HepG2 (cell line): Measurements from ENCODE around the gene MAP1LC3B.

ENCODE experiments used
- FOXA1 ChIP-seq, 2 experiments: fragments of 450-650 bp in 1 of 2; sonication (generic) in 1 of 2; formaldehyde crosslinking in 1 of 2; IDR thresholded peaks; 2 replicates each; pipeline versions ENCODE4 v1.4.0 to v1.6.1; 2016 to 2020; ENCODE audit warnings: missing genetic modification reagents in 1 of 2
- HDAC6 ChIP-seq: fragments of 200-600 bp; sonication (generic); IDR thresholded peaks from 2 replicates; pipeline ENCODE4 v1.7.0; 2017; ENCODE audit warnings: mild to moderate bottlenecking, antibody characterized with exemption, low read length, low read depth
- HNF4G ChIP-seq, 2 experiments: sonication (generic) in 1 of 2; formaldehyde crosslinking in 1 of 2; IDR thresholded peaks; 2 replicates each; pipeline versions ENCODE4 v1.4.0 to v1.6.1; 2011 to 2020; ENCODE audit warnings: borderline replicate concordance in 2 of 2, low read depth in 2 of 2, mild to moderate bottlenecking in 2 of 2, low read length in 1 of 2, missing genetic modification reagents in 1 of 2, moderate library complexity in 1 of 2
- MAZ ChIP-seq, 2 experiments: sonication (generic) in 1 of 2; formaldehyde crosslinking in 1 of 2; IDR thresholded peaks; 2 replicates each; pipeline versions ENCODE4 v1.5.0 to v1.6.1; 2012 to 2020; ENCODE audit warnings: low read depth in 2 of 2, mild to moderate bottlenecking in 2 of 2, borderline replicate concordance in 1 of 2, improper control_type of control experiment in 1 of 2, low read length in 1 of 2, missing genetic modification reagents in 1 of 2, moderate library complexity in 1 of 2
- NFYB ChIP-seq: sonication (generic); formaldehyde crosslinking; IDR thresholded peaks from 2 replicates; pipeline ENCODE4 v1.4.0; 2020; ENCODE audit warnings: missing genetic modification reagents
- POLR2A ChIP-seq, 2 experiments: IDR thresholded peaks; 2 replicates each; pipeline ENCODE4 v1.6.1; 2011; ENCODE audit warnings: low read depth in 2 of 2, low read length in 2 of 2, mild to moderate bottlenecking in 1 of 2, moderate library complexity in 1 of 2; ENCODE audit not compliant: insufficient read depth in 1 of 2
- PRPF4 ChIP-seq: fragments of 200-400 bp; formaldehyde crosslinking; IDR thresholded peaks from 2 replicates; pipeline ENCODE4 v1.6.1; 2016; ENCODE audit warnings: low read length, low read depth; ENCODE audit not compliant: poor library complexity, severe bottlenecking
- RELA ChIP-seq: sonication (generic); formaldehyde crosslinking; IDR thresholded peaks from 2 replicates; pipeline ENCODE4 v1.4.0; 2020; ENCODE audit warnings: missing genetic modification reagents
- SP4 ChIP-seq: sonication (generic); formaldehyde crosslinking; IDR thresholded peaks from 2 replicates; pipeline ENCODE4 v1.8.1; 2023; ENCODE audit warnings: mild to moderate bottlenecking, missing genetic modification reagents
- SRSF4 ChIP-seq: fragments of 200-400 bp; formaldehyde crosslinking; IDR thresholded peaks from one replicate; pipeline ENCODE4 v1.6.1; 2018; ENCODE audit warnings: mild to moderate bottlenecking, low read depth, low read length, moderate library complexity; ENCODE audit not compliant: poor library complexity, severe bottlenecking
- USF2 ChIP-seq, 2 experiments: sonication (generic) in 1 of 2; formaldehyde crosslinking in 1 of 2; IDR thresholded peaks; 2 replicates each; pipeline versions ENCODE4 v1.5.1 to v1.6.1; 2011 to 2020; ENCODE audit warnings: borderline replicate concordance in 1 of 2, low read depth in 1 of 2, low read length in 1 of 2, mild to moderate bottlenecking in 1 of 2, missing genetic modification reagents in 1 of 2, moderate library complexity in 1 of 2
- ZNF234 ChIP-seq: sonication (generic); formaldehyde crosslinking; conservative IDR thresholded peaks from 2 replicates; pipeline ENCODE4 v1.5.1; 2020; ENCODE audit warnings: mild to moderate bottlenecking, missing genetic modification reagents
- ZNF713 ChIP-seq: sonication (generic); formaldehyde crosslinking; IDR thresholded peaks from 2 replicates; pipeline ENCODE4 v1.4.0; 2020; ENCODE audit warnings: mild to moderate bottlenecking, missing genetic modification reagents
- TF ChIP-seq, protein P1 (sequence below): sonication (generic); formaldehyde crosslinking; IDR thresholded peaks from 2 replicates; pipeline ENCODE4 v1.5.0; 2020; ENCODE audit warnings: mild to moderate bottlenecking, missing genetic modification reagents, moderate library complexity

DNA sequence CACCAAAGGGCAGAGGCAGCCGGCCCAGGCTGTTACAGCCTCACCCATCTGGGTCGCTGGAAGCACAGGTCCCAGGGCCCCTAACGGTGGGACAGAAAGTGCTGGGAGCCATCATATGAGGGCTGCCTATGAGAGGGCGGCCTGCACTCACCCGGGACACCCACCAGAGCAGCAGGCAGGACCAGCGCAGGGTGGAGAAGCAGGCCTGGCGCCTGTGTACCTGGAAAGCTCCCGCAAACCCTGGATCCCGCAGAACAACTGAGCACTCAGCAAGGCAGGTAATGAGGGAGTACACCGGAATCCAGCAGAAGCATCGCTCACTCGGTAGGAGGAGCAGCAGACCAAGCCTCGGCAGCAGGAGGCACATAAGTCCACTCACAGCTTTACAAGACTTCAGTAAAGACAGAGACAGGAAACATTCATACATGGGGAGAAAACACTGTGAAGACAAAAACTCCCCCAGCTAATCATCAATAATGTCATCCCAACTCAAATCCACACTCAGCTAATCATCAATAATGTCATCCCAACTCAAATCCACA is 43.4 kb upstream of the MAP1LC3B start:
- no peak for TF ChIP-seq PRPF4
- no peak for TF ChIP-seq MAZ (IDR thresholded peaks at IDR 0.05; ENCODE audit: borderline replicate concordance, low read depth, low read length)
- no peak for TF ChIP-seq MAZ (CRISPR knock-in tag; IDR thresholded peaks at IDR 0.05; ENCODE audit: low read depth)
- TF ChIP-seq NFYB (CRISPR knock-in tag), result no peak
- TF ChIP-seq USF2 (IDR thresholded peaks at IDR 0.05; ENCODE audit: low read depth, low read length), result no peak
- TF ChIP-seq USF2 (CRISPR knock-in tag; IDR thresholded peaks at IDR 0.05; ENCODE audit: borderline replicate concordance), result no peak
- no peak for TF ChIP-seq SRSF4
- no peak for TF ChIP-seq RELA (CRISPR knock-in tag)
- TF ChIP-seq HNF4G (IDR thresholded peaks at IDR 0.05; ENCODE audit: borderline replicate concordance, low read depth, low read length), result no peak
- TF ChIP-seq HNF4G (CRISPR knock-in tag; IDR thresholded peaks at IDR 0.05; ENCODE audit: borderline replicate concordance, low read depth), result no peak
- TF ChIP-seq POLR2A (IDR thresholded peaks at IDR 0.05; ENCODE audit: insufficient read depth in 1 of 2, low read depth in 2 of 2, low read length in 2 of 2), result no peak
- no peak for TF ChIP-seq HDAC6
- no peak for TF ChIP-seq ZNF234 (CRISPR knock-in tag)
- no peak for TF ChIP-seq FOXA1 (IDR thresholded peaks at IDR 0.05)
- TF ChIP-seq FOXA1 (CRISPR knock-in tag; IDR thresholded peaks at IDR 0.05), result no peak
- no peak for TF ChIP-seq SP4 (CRISPR knock-in tag)
- TF ChIP-seq, protein P1, sequence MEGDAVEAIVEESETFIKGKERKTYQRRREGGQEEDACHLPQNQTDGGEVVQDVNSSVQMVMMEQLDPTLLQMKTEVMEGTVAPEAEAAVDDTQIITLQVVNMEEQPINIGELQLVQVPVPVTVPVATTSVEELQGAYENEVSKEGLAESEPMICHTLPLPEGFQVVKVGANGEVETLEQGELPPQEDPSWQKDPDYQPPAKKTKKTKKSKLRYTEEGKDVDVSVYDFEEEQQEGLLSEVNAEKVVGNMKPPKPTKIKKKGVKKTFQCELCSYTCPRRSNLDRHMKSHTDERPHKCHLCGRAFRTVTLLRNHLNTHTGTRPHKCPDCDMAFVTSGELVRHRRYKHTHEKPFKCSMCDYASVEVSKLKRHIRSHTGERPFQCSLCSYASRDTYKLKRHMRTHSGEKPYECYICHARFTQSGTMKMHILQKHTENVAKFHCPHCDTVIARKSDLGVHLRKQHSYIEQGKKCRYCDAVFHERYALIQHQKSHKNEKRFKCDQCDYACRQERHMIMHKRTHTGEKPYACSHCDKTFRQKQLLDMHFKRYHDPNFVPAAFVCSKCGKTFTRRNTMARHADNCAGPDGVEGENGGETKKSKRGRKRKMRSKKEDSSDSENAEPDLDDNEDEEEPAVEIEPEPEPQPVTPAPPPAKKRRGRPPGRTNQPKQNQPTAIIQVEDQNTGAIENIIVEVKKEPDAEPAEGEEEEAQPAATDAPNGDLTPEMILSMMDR (CRISPR knock-in tag), result no peak
- no peak for TF ChIP-seq ZNF713 (CRISPR knock-in tag)
